Gastrocnemius medialis (tissue), 4 donors: ENCODE measurements around the gene BTBD19. TPM values are rescaled to one million over a fixed set of nuclear protein-coding genes. Genes with fewer than 3 reads are reported as not detected.
"Not testable (repeated sequence)": the region's sequence is repeated elsewhere in the genome, so short reads cannot be mapped to it uniquely, and the experiment has no call there.

Experiments used
- ATAC-seq, 2 donors: fragments of 150-250 bp; one replicate each; pipeline ENCODE4 v1.9.1; 2016
- DNase-seq, 2 donors: peaks; one replicate each; pipeline ENCODE4 v3.0.0-alpha.2; 2019
- H3K27ac ChIP-seq, 4 donors: fragments of 200-600 bp; sonication (generic); 1 replicate in 1 of 4; 2 replicates in 3 of 4; pipeline ENCODE4 v1.5.1; 2016 to 2018; ENCODE audit warnings: mild to moderate bottlenecking in 2 of 4, moderate library complexity in 1 of 4
- H3K27me3 ChIP-seq, 3 donors: fragments of 200-600 bp; sonication (generic) in 2 of 3; 1 replicate in 1 of 3; 2 replicates in 2 of 3; pipeline versions ENCODE4 v1.5.1 to v1.6.0; 2016 to 2019; ENCODE audit warnings: mild to moderate bottlenecking in 1 of 3, moderate library complexity in 1 of 3
- H3K36me3 ChIP-seq, 2 donors: fragments of 200-600 bp; sonication (generic) in 1 of 2; one replicate each; pipeline ENCODE4 v1.5.1; 2017 to 2018
- H3K4me1 ChIP-seq, 2 donors: fragments of 200-600 bp; sonication (generic) in 1 of 2; one replicate each; pipeline ENCODE4 v1.5.1; 2016 to 2017; ENCODE audit warnings: mild to moderate bottlenecking in 2 of 2
- H3K4me3 ChIP-seq, 4 donors: fragments of 200-600 bp; sonication (generic) in 3 of 4; 1 replicate in 1 of 4; 2 replicates in 3 of 4; pipeline ENCODE4 v1.5.1; 2016 to 2019; ENCODE audit warnings: mild to moderate bottlenecking in 2 of 4
- H3K9me3 ChIP-seq, 3 donors: fragments of 200-600 bp; sonication (generic) in 2 of 3; 1 replicate in 1 of 3; 2 replicates in 2 of 3; pipeline ENCODE4 v1.5.1; 2016 to 2019
- CTCF ChIP-seq, 5 experiments: fragments of 450-650 bp in 3 of 5; fragments of 200-600 bp in 2 of 5; sonication (generic) in 2 of 5; IDR thresholded peaks in 4 of 5; conservative IDR thresholded peaks in 1 of 5; 1 replicate in 4 of 5; 2 replicates in 1 of 5; pipeline ENCODE4 v1.5.1; 2016 to 2019; ENCODE audit warnings: antibody characterized with exemption in 5 of 5, mild to moderate bottlenecking in 3 of 5, moderate library complexity in 3 of 5
- POLR2A ChIP-seq, 2 donors: fragments of 450-650 bp; IDR thresholded peaks; one replicate each; pipeline ENCODE4 v1.6.1; 2017; ENCODE audit warnings: antibody characterized with exemption in 2 of 2, mild to moderate bottlenecking in 2 of 2, moderate library complexity in 2 of 2
- in situ Hi-C, 4 donors: fragments of 200-750 bp; cut with MboI; loops; one replicate each; pipeline versions ENCODE4 v1.15.0 to v1.8.0; 2017; ENCODE audit warnings: low sequenced_read_pairs in 4 of 4
- intact Hi-C: fragments of 100-400 bp; cut with DNase I; formaldehyde crosslinking; loops from one replicate; pipeline ENCODE4 v1.15.1; 2023; ENCODE audit warnings: low total_unique reads
- total RNA-seq, 4 donors: library from RNA; depleted of rRNA; stranded (reverse); fragments of >200 nt; gene quantifications; one replicate each; pipeline versions ENCODE4 v1.1.0 to v1.2.3, GENCODE V29; 2016

The BTBD19 gene
- total RNA-seq, 4 donors from 2014 or later = 0.71 to 1.4 (median 0.91) TPM; not detected in 1

GRCh38 chr1:44792736-44793502, 15.4 kb upstream of the BTBD19 start:
- Histone ChIP-seq H3K9me3 (no peaks in the 10 kb centered on the region), H3K4me1 (peaks cover 0 to 3% of the 10 kb centered on the region in 2 donors), H3K27me3 (no peaks in the 10 kb centered on the region), H3K36me3 (no peaks in the 10 kb centered on the region), H3K4me3 (no peak overlapping the region), H3K27ac (no peak overlapping the region)
- DNase-seq = no peak
- in situ Hi-C loops (loop anchor here in 1 of 4 donors (25.0 kb wide), 2 partner anchors 194 to 719 kb away; partner anchors contain the start of genes CCDC163, EIF2B3, MMACHC and PRDX1), intact Hi-C loops (no loop called here)
- ATAC-seq = no peak
- TF ChIP-seq POLR2A (IDR thresholded peaks at IDR 0.05) (no peak), CTCF (IDR thresholded peaks at IDR 0.05 in 4 of 5, conservative IDR thresholded peaks at IDR 0.05 in 1 of 5) (no peak)

GRCh38 chr1:44797886-44798285, 10.4 kb upstream of the BTBD19 start:
- peaks cover 16 to 21% of the 10 kb centered on the region in 2 donors for H3K4me1 ChIP-seq
- intact Hi-C loops, ATAC-seq, H3K4me3 ChIP-seq, H3K9me3 ChIP-seq, H3K36me3 ChIP-seq, H3K27me3 ChIP-seq: not testable (repeated sequence)
- in situ Hi-C loops = loop anchor here in 1 of 4 donors (25.0 kb wide), 2 partner anchors 189 to 714 kb away; partner anchors contain the start of genes CCDC163, EIF2B3, MMACHC and PRDX1
- DNase-seq = peak in 1 of 2 donors; percentile 9
- H3K27ac ChIP-seq = peak overlapping the region in 1 of 4 donors; percentile 99

- ATAC-seq (no peak), DNase-seq (no peak)
- no peaks in the 10 kb centered on the region for H3K27me3 ChIP-seq
- H3K27ac ChIP-seq = peak overlapping the region; percentile 91 to 99 (median 95)
- no peaks in the 10 kb centered on the region for H3K9me3 ChIP-seq
- no peak for TF ChIP-seq CTCF (IDR thresholded peaks at IDR 0.05 in 4 of 5, conservative IDR thresholded peaks at IDR 0.05 in 1 of 5)
- TF ChIP-seq POLR2A (IDR thresholded peaks at IDR 0.05) = no peak
- intact Hi-C loops (no loop called here), in situ Hi-C loops (loop anchor here in 1 of 4 donors (25.0 kb wide), 2 partner anchors 189 to 714 kb away; partner anchors contain the start of genes CCDC163, EIF2B3, MMACHC and PRDX1)
- peaks cover 16 to 30% of the 10 kb centered on the region in 2 donors for H3K4me1 ChIP-seq
- no peaks in the 10 kb centered on the region for H3K36me3 ChIP-seq
- H3K4me3 ChIP-seq = no peak overlapping the region
These were observed 9.6 kb upstream of the BTBD19 start for GRCh38 chr1:44798481-44799365.

- intact Hi-C loops = loop anchor here (2.0 kb wide), 1 partner anchor 19 kb away; no protein-coding TSS in a partner anchor
- DNase-seq = peak; percentile 97
- peak; percentile 87 to 96 (median 94) for TF ChIP-seq CTCF (IDR thresholded peaks at IDR 0.05 in 4 of 5, conservative IDR thresholded peaks at IDR 0.05 in 1 of 5)
- TF ChIP-seq POLR2A (IDR thresholded peaks at IDR 0.05) = peak; percentile 95 to 98
- Histone ChIP-seq H3K36me3 (peaks cover 0 to 10% of the 10 kb centered on the region in 2 donors), H3K9me3 (no peaks in the 10 kb centered on the region), H3K4me3 (peak within 1 kb of the TSS; percentile 71 to 81 (median 76)), H3K27me3 (no peaks in the 10 kb centered on the region), H3K27ac (peak within 1 kb of the TSS; percentile 91 to 99 (median 95)), H3K4me1 (peaks cover 16 to 32% of the 10 kb centered on the region in 2 donors)
- in situ Hi-C loops = loop anchor here in 1 of 4 donors (25.0 kb wide), 2 partner anchors 187 to 712 kb away; partner anchors contain the start of genes CCDC163, EIF2B3, MMACHC and PRDX1
- peak; percentile 94 for ATAC-seq
These were observed 8.3 kb upstream of the BTBD19 start, which contains the start of gene PLK3 for GRCh38 chr1:44799770-44800584. PLK3 (plus strand) TSS chr1:44800377; CDS start chr1:44800464, 87 bp downstream.
